GM18499 (cell line): ENCODE data around the gene MADD.

Source experiments
- ATAC-seq: cut with Tn5 transposase; IDR thresholded peaks from one replicate; pipeline ENCODE4 v1.9.1; 2021; ENCODE audit warnings: moderate number of reproducible peaks; ENCODE audit not compliant: insufficient read depth, unreplicated experiment

MADD gene

GRCh38 chr11:47355283-47356128 lies 85.6 kb downstream of the MADD start:
- no peak for ATAC-seq

DNA sequence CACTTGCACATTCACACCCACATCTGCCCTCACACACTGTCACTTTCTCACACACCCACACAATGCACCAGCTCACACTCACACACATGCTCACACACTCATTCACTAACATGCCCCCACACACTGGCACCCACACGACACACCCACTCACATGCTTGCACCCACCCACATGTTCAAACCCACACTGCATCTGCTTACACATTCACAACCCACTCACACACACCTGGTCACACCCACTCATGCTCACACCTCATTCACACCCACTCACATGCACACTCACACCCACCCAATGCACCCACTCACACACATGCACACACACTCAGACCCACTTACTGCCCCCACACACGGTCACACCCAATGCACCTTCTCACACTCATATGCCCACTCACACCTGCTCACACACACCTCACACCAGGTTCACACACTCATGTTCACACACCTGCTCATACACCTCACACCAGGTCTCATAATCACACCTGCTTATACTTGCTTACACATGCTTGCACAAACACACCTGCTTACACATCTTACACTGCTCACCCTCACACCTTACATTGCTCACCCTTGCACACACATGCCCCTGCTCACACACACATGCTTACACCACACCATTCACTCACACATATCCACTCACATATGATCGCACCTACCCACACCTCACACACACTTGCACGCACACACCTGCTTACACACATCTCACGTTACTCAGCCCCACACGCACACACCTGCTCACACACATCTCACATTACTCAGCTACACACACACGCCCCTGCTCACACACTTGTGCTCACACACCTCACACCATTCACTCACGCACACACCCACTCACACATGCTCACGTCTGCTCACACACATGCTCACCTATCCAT lies 86.4 kb downstream of the MADD start:
- ATAC-seq = no peak

- ATAC-seq = no peak
These were observed 87.0 kb downstream of the MADD start for GRCh38 chr11:47356998-47357329.

GRCh38 chr11:47357985-47358730 lies 88.2 kb downstream of the MADD start:
- no peak for ATAC-seq

GRCh38 chr11:47358731-47359051 lies 88.8 kb downstream of the MADD start:
- no peak for ATAC-seq

DNA sequence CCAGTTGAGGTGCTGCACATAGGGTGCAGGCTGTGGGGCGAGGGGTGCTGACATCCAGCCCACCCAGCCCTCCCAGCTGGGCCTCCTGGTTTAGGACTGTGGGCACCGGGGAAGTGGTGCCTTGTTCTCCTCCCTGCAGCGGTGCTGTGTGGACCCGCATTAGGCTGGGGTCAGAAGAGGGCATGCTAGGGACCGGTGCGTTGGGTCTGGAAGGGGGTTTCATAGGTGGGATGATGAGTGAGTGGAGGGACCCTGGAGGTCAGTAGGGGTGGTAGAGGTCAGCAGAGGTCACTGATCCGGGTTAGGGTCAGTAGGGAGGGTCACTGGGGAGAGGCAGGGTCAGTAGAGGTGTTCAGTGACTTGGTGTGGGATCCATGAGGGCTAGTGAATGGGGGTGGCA lies 89.2 kb downstream of the MADD start:
- ATAC-seq = no peak

DNA sequence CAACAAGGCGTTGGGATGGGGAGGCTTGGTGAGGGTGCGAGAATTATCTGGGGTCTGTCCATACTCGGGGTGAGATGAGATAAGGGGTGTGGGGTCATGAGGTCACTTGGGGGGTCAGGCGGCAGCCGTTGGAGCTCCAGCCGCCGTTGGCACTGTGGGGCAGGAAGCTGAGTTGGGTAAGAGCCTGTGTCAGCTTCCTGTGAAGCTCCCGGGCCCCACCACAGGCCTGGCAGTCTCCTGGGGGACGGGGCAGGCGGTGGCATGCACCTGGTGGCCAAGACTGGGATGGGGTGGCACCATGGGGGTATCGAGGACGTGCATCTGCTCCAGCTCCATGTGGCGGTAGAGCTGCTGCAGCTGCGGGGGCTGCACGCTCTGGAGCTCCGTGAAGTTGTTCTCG lies 89.7 kb downstream of the MADD start:
- ATAC-seq = no peak

DNA sequence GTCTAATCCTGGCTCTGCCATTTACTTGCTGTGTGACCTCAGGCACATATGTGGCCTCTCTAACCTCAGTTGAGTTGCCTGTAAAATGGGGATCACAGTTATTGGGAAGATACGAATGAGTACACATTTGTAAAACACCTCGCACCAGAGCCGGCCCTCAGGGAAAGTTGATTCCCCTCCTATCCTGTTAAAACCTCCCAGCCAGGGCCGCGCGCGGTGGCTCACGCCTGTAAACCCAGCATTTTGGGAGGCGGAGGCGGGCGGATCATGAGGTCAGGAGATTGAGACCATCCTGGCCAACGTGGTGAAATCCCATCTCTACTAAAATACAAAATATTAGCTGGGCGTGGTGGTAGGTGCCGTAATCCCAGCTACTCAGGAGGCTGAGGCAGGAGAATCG lies 90.4 kb downstream of the MADD start:
- no peak for ATAC-seq

DNA sequence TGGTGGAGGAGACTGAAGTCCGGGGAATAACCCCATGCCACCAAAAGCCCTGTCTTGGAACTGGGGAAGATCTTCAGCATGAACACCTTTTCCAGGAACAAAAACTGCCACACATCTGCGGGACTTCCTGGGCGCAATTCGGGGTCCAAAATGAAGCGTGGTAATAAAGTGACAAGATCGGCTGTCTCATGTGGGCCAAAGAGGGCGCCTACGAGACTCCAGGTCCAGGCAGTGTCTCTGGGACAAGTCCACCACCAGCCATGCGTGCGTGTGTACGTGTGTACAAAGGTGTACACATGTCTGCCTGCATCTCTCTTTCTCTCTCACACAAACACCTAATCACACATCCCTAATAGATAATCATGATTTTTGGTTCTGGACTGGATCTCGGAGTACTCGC lies 91.5 kb downstream of the MADD start:
- no peak for ATAC-seq

GRCh38 chr11:47366020-47366490 lies 96.1 kb downstream of the MADD start:
- no peak for ATAC-seq

DNA sequence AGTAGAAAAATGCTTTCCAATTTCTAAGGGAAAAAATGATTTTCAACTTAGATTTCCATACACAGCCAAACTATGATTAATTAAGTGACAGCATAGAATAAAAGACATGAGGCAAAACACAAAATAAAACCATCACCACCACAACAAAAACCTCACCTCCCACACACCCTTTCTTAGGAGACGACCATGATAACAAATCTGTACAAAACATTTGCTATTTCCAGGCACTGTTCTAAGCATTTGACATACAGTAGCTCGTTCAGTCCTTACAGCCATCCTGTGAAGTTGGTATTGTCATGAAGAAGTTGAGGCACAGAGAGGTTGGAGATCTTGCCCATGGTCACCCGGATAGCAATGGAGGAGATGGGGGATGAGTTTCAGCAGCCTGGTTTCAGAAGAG lies 99.7 kb downstream of the MADD start:
- no peak for ATAC-seq

GRCh38 chr11:47372422-47372821 lies 102.5 kb downstream of the MADD start:
- no peak for ATAC-seq

GRCh38 chr11:47373876-47374719 lies 104.2 kb downstream of the MADD start:
- ATAC-seq = no peak

DNA sequence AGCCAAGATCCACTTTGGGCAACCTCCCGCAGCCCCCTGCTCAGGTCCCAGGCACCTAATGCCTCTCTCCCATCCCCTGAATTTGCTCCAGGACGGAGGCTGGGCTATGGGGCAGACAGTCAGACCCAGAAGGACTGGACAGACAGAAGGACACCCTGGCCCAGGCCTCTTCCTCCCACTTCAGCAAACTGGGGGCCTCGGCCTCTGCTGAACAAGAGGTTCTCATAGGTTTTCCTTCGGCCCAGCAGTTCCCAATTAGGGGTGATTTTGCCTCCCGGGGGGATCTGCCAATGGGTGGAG lies 104.7 kb downstream of the MADD start:
- ATAC-seq = no peak

DNA sequence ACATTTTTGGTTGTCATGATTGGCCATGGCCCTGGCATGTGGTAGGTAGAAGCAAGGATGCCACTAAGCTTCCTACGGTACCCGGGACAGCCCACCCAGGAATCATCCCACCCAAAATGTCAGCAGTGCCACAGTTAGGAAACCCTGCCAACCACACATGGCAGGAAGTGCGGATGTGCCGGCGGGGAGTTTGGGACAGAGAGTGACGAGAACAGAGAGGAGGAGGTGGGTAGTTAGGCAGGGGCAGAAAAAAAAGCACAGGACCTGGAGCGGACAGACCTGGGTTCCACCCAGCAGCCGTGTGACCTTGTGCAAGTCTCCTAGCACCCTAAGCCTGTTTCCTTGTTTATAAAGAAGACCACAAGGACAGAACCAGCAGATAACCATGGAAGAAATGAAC lies 105.1 kb downstream of the MADD start:
- ATAC-seq = no peak

DNA sequence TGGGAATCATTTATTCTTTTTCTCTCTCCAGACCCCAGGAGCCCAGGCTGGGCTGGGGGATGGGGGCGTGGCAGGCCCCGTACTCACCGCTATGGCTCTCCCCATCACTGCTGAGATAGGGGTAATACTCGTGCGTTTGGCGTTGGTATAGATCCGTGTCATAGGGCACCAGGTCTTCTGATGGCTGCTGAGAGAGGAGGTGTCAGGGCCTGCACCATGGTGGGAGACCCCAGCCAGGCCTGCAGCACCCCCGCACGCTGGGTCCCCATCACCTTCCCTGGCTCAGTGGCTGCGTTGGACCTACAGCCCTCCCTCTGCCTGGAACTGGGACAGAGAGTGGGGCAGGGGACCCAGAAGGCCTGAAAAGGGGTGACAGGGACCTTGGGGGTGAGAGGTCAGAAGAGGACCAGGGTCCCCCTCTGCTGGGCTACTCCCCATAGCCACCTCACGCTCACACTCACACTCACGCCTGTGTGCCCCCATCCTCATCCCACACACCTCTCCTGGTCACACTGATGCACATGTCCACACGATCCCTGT lies 105.7 kb downstream of the MADD start:
- ATAC-seq = no peak

- ATAC-seq = no peak
These were observed 106.2 kb downstream of the MADD start for GRCh38 chr11:47376107-47376524.

GRCh38 chr11:47376525-47377371 lies 106.8 kb downstream of the MADD start:
- ATAC-seq = no peak

DNA sequence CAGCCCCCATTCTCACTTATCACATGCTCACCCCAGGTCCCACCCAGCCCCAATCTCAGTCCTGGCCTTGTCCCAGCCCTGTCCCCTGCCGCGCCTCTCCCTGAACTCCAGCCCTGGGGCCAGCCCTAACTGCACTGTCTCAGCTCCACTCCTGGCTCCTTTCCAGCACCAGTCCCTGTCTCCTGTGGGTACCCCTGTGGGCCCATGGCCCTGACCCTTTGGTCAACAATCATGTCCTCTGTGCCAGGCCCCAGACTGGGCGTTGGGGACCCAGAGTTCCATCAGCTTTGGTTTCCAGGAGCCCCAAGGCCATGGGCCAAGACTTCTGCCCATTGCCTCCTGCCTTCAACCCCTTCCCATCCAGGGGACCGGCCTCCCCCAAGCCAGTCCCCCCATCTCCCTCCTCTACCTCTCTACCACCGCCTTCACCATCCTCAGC lies 107.7 kb downstream of the MADD start:
- ATAC-seq = no peak
